ENCODE data around the gene ZBTB45. TPM values are rescaled to one million over a fixed set of nuclear protein-coding genes. Genes with fewer than 3 reads are reported as not detected.
"Not testable (repeated sequence)": the region's sequence is repeated elsewhere in the genome, so short reads cannot be mapped to it uniquely, and the experiment has no call there.

Gene ZBTB45
- total RNA-seq, 1 experiment from 2014 or later = 9.7 TPM

DNA sequence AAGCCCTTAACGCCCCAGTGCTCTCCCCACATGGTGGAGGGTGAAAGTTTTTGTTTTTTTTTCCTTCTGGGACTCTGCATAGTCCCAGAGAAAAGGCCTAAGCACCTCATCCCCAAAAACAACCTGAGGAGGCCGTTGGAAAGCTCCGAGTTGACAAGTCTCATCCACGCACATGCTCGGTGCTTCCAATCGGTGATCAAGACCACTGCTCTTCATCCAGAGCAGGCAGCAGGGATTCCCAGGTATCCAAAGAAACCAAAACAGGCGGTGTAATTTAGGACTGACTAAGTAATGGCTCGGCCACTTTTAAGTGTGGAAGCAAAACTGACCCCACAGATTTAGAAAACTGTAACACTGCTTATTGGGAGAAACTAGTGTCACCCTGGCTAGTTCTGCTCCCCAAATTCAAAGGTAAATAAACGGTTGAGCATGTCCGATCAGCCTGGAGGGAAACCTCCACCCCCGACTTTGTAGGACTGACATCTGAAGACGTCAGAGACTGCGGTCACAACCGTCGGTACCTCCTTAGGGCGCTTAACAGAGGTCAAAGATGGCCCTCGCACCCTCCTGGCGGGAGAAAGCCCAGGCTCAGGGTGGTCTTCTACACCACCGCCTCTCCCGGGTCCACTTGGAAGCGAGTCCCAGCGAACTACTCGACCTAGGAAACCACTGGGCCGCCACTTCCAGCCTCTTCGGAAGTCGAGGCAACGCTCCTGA, 44.5 kb downstream of the ZBTB45 start:
- DNase-seq (ENCODE audit: low read depth) = no peak

DNA sequence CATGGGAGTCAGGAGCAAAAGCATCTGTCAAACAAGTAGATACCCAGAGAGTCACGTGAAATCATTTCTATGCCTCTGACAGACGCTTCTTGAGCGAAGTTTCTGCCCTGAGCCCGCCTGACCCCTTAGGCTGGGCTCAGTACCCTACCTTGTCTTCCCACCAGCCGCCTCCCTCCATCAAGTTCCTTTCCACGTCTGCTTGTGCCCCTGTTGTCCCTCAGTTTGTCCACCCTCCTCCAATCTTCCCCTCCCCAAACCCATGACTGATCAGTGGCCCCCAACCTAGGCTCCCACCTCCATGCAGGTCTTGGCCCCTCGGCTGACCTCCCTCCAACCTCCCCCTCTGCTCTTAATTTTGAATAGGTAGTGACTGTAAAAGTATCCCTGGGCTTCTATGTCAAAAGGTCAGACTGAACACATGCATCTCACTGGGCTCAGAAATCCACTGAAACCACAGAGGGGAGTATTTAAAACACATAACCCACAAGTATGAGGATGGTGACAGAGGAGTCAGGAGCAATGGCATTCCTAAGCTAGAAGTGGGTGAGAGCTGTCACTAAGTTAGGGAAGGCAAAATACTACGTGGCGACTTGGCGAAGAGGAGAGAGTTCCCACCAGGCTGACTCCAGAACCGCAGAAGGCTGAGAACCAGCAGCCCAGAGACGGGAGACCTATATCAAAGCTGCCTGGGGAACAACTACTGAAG, 45.2 kb downstream of the ZBTB45 start:
- DNase-seq (ENCODE audit: low read depth) = peak; percentile 92

DNA sequence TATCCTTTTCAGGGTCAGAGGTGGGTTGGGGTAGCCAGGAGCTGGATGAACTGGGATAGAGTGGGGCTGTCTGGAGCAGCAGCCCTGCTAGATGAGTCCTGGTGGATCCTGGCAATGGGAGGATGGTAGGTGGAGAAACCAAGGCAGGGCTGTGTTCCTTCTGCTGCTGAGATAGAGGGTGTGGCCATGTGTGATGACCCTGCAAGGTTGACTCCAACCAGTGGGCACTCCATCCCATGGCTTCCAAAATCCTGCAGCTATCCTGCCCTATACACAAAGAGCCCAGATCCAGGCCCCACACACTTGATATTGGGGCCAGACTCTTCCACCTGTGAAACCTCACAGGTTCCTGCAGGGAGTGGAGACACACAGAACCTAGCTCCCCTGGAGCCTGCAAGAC, 45.8 kb downstream of the ZBTB45 start:
- DNase-seq (ENCODE audit: low read depth) = no peak

DNA sequence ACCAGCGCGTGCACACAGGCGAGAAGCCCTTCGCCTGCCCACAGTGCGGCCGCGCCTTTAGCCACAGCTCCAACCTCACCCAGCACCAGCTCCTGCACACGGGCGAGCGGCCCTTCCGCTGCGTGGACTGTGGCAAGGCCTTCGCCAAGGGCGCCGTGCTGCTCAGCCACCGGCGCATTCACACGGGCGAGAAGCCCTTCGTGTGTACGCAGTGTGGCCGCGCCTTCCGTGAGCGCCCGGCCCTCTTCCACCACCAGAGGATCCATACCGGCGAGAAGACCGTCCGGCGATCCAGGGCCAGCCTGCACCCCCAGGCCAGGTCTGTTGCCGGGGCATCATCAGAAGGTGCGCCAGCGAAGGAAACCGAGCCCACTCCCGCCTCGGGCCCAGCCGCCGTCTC, 47.9 kb downstream of the ZBTB45 start:
- DNase-seq (ENCODE audit: low read depth) = no peak

DNA sequence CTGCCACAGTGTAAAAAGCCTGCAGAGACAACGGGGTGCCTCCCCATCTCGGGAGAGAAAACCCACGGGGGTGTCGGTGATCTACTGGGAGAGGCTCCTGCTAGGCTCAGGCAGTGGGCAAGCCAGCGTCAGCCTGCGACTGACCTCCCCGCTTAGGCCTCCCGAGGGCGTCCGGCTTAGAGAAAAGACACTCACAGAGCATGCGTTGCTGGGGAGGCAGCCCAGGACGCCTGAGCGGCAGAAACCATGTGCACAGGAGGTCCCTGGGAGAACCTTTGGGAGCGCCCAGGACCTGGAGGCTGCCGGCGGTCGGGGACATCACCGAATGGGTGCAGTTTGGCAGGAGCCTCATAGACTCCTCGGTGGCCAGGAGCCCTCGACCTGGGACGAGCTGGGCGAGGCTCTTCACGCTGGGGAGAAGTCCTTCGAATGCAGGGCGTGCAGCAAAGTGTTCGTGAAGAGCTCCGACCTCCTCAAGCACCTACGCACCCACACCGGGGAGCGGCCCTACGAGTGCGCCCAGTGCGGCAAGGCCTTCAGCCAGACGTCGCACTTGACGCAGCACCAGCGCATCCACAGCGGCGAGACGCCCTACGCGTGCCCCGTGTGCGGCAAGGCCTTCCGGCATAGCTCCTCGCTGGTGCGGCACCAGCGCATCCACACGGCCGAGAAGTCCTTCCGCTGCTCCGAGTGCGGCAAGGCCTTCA, 48.6 kb downstream of the ZBTB45 start:
- not testable (repeated sequence) for DNase-seq (ENCODE audit: low read depth)

DNA sequence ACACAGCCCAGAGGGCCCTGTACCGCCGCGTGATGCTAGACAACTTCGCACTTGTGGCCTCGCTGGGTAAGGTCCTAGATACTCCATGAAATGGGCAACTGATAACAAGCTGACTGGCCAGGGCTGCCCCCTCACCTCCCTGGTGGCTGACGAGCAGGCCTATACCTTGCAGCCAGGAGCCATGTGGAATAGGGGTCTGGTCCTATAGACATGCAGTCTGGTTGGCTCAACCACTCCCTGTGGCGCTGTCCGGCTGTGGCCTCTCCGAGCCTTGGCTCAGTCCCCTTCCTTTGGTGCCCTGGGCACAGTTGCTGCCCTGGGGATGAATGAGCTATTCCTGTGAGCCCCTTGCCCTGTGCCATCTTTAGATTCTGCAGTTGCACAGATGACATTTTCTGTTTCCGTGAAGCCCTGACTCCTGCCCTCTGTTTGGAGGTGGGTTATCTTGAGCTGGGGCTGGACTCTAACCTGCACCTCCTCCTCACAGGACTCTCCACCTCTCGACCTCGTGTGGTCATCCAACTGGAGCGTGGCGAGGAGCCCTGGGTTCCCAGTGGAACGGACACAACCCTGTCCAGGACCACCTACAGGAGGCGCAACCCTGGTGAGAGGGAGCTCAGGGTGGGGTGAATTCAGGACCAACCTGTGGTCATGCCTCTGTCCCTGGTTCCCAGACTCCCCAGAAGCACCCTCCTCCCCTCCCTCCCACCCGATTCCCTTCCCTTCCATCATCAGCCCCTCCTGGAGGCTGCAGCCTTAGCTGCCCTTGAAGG, 50.2 kb downstream of the ZBTB45 start:
- no peak for DNase-seq (ENCODE audit: low read depth)

DNA sequence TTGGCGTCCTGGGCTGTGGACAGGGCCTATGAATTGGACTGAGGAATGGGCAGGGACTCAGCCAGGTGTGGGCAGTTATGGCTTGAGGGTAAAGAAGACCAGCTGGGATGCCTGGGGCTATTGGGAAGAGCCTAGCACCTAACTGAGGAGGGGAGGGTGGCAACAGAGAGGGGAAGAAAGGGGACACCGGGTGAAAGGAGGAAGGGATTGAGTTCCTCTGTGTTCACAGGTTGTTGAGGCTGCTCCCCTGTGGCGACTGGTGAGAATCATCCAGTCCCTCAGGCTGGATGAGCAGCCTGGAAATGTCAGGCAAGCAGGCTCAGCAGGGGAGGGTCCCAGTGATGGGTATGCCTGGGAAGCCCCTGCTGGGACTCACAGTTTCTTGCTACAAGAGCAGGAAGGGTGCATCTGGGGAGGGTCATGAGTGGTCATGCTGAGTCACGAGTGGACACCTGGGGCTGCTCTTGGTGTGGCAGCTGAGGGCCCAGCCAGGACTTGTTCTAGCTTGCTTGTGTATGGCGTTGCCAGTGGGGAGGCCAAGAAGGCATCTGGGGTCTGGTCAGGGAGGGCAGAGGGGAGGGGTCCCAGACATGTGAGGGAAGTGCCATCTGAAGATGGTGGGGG, 51.3 kb downstream of the ZBTB45 start:
- DNase-seq (ENCODE audit: low read depth) = no peak

DNA sequence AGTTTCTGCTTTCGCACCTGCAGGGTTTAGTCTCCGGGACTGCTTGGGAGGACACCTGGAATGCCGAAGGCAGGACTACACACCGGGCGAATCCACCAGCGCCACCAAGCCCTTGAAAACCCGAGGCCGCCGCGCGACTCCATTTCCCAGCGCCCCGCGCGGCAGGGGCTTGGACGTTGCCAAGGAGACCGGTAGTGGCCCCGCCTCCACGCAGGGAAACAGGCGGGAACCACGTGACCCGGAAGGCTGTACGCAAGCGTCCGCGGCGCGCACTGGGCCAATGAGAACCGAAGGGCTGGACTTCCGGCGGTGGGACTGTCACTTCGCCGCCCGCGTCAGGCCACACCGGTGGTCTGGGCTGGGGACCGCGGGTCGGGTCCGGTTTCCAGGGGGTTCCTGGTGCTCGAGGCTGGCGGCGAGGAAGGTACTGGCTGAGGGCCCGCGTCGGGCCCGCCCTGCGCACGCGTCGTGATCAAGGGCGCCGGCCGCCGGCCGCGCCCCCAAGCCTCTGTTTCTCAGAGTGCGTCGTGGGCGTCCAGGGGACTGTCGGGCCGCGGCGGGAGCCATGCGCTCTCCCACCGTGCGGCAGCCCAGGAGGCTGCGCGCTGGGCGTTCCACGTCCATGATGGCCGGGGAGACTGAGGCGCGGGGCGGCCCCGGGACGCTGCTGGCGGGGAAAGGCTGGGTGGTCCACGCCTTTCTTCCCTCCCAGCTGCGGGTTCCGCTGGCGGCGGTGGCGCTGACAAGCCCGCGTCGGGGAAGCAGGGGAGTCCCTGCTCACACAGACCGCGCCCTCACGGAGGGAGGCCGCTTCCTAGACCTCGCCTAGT, 52.6 kb downstream of the ZBTB45 start, which contains the start of gene ZNF324:
TSS of gene ZNF324 (plus strand) at position 321 of the 830 bp plus-strand sequence. CDS start 2,106 bp downstream, outside the sequence.
- peak; percentile 96 for DNase-seq (ENCODE audit: low read depth)

DNA sequence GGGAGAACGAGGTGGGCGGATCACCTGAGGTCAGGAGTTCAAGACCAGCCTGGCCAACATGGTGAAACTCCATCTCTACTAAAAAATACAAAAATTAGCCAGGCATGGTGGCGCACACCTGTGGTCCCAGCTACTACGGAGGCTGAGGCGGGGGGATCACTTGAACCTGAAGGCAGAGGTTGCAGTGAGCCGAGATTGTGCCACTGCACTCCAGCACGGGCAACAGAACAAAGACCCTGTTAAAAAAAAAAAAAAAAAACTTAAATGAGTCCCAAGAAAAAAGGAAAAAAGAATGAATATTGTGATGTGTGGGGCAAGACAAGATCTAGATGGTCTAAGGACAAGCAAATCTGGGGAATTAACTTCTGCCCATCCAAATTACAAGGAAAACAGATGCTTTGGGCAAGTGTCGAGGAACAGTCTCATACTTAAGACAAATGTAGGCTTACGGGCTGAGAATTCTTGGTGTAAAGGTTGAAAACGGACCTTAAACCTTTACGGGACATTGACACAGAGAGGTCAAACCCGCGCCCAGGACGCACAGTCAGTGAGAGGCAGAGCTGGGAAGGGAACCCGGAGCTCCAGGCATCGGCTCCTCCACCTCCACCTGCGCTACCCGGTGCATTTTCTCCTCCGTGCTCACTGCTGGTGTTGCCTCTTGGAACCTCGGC, 53.4 kb downstream of the ZBTB45 start:
- DNase-seq (ENCODE audit: low read depth) = no peak

Other genes with a start within 250 kb of the ZBTB45 start
- 3.7 and 7.1 TPM in 2 replicates for gene ZNF8, start 240.9 kb downstream of the ZBTB45 start, total RNA-seq (2014; rRNA removed; shearing (Covaris generic))
- gene ERVK3-1, start 214.4 kb downstream of the ZBTB45 start, total RNA-seq (2014; rRNA removed; shearing (Covaris generic)) = 90.1 and 122 TPM in 2 replicates
- gene ZSCAN22, start 192.8 kb downstream of the ZBTB45 start, total RNA-seq (2014; rRNA removed; shearing (Covaris generic)) = 2.2 and 3.6 TPM in 2 replicates
- gene A1BG, start 166.3 kb downstream of the ZBTB45 start, total RNA-seq (2014; rRNA removed; shearing (Covaris generic)) = 67.3 and 68.9 TPM in 2 replicates
- 0.54 and 1.5 TPM in 2 replicates for gene ZNF497, start 157.1 kb downstream of the ZBTB45 start, total RNA-seq (2014; rRNA removed; shearing (Covaris generic))
- gene ZNF837, start 138.8 kb downstream of the ZBTB45 start, total RNA-seq (2014; rRNA removed; shearing (Covaris generic)) = 0.34 and 3.4 TPM in 2 replicates
- 1,319 and 1,664 TPM in 2 replicates for gene RPS5, start 132.5 kb downstream of the ZBTB45 start, total RNA-seq (2014; rRNA removed; shearing (Covaris generic))
- gene RNF225, start 124.2 kb downstream of the ZBTB45 start, total RNA-seq (2014; rRNA removed; shearing (Covaris generic)) = not detected in 2 replicates
- gene ZNF584, start 111.2 kb downstream of the ZBTB45 start, total RNA-seq (2014; rRNA removed; shearing (Covaris generic)) = 11.6 and 14.2 TPM in 2 replicates
- gene ZNF132, start 79.7 kb downstream of the ZBTB45 start, total RNA-seq (2014; rRNA removed; shearing (Covaris generic)) = 4.8 and 4.9 TPM in 2 replicates
- gene ZNF324B, start 68.2 kb downstream of the ZBTB45 start, total RNA-seq (2014; rRNA removed; shearing (Covaris generic)) = 6.6 and 16.3 TPM in 2 replicates
- gene ZNF324, start 52.7 kb downstream of the ZBTB45 start, total RNA-seq (2014; rRNA removed; shearing (Covaris generic)) = 10.3 and 15.7 TPM in 2 replicates
- 5.4 and 10.9 TPM in 2 replicates for gene ZNF446, start 43.5 kb downstream of the ZBTB45 start, total RNA-seq (2014; rRNA removed; shearing (Covaris generic))
- gene SLC27A5, start 7.8 kb downstream of the ZBTB45 start, total RNA-seq (2014; rRNA removed; shearing (Covaris generic)) = 4.1 and 5.2 TPM in 2 replicates
- 262 and 359 TPM in 2 replicates for gene TRIM28, start 24.3 kb upstream of the ZBTB45 start, total RNA-seq (2014; rRNA removed; shearing (Covaris generic))
- 136 and 147 TPM in 2 replicates for gene CHMP2A, start 35.3 kb upstream of the ZBTB45 start, total RNA-seq (2014; rRNA removed; shearing (Covaris generic))
- 99.7 and 113 TPM in 2 replicates for gene UBE2M, start 38.8 kb upstream of the ZBTB45 start, total RNA-seq (2014; rRNA removed; shearing (Covaris generic))
- gene MZF1, start 53.5 kb upstream of the ZBTB45 start, total RNA-seq (2014; rRNA removed; shearing (Covaris generic)) = 5.9 and 10.3 TPM in 2 replicates